Activated CD8-positive, alpha-beta memory T cell treated with anti-CD3 and anti-CD28 coated beads for 4 hours (primary cell): ENCODE data around the gene NEB.

Experiments
- DNase-seq, 2 donors: peaks; one replicate each; pipeline ENCODE4 v3.0.0-alpha.2; 2020; ENCODE audit warnings: low read depth in 2 of 2

Gene NEB

GRCh38 chr2:151483546-151483945 is 250.7 kb downstream of the NEB start:
- DNase-seq: no peak

- no peak for DNase-seq
Observed at GRCh38 chr2:151482171-151482725, 252.0 kb downstream of the NEB start.

DNA sequence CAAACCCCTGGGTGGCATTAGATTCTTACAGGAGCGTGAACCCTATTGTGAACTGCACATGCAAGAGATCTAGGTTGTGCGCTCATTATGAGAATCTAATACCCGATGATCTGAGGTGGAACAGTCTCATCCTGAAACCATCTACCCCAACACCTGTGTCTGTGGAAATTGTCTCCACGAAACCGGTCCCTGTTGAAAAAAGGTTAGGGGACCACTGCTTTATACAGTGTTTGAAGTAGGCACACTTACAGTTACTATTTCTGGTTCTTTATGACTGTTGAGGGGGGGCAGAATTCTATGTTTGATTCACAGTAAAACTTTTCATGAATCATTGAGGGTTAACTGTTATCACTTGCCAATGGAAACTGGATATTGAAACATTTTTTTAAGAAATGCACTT is 252.5 kb downstream of the NEB start:
- DNase-seq: no peak

- DNase-seq: no peak
Observed at GRCh38 chr2:151478011-151478410, 256.3 kb downstream of the NEB start.

DNA sequence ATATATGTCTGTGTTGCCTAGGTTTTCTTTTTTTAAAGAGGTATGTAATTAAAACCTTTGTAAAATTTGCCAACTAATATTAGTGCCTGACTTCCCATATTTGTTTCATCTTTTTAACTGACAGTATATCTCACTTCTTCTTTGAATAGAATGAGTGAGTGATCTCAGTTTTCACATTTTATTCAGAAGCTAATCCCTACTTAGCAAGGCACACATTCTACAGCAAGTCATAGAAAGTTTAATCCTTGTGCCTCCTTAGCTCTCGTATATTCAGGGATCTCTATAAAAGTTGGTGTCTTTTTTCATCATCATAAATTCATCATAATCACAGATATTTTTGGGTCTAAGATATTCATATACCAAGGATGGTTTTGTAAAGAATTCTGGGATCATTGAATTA is 258.0 kb downstream of the NEB start:
- DNase-seq: no peak

GRCh38 chr2:151475071-151475470 is 259.2 kb downstream of the NEB start:
- DNase-seq: no peak

DNA sequence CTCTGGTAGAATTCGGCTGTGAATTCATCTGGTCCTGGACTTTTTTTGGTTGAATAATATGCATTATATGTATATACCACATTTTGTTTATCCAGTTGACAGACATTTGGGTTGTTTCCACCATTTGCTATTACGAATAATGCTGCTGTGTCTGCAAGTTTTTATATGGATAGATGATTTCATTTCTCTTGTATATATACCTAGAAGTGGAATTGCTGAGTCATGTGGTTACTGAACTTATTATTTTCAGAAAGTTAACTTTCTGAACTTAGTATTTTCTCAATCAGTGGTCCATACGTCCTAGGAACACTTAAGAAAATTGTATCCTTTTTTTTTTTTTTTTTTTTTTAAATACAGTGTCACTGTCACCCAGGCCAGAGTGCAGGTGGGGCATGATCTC is 261.3 kb downstream of the NEB start:
- no peak for DNase-seq

DNA sequence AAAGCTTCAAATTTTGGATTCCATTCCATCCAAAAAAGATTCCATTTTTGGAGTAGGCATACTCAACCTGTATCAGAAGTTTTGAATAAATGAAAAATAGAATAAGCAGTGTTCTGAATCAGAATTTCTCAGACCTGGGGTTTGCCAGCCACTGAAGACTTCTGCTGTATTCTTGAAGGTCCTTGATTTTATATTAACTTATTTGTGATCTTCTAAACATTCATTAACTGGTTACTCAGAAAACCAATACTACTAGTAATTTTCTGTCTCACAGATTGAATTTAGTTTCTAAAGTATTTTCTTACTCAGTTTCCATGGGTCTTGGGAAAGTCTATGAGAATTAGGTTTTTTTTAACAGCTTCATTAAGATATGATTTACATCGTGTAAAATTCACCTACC is 263.7 kb downstream of the NEB start:
- no peak for DNase-seq

- DNase-seq: no peak
Observed at GRCh38 chr2:151465771-151466170, 268.5 kb downstream of the NEB start.

- no peak for DNase-seq
Observed at GRCh38 chr2:151459358-151459757, 274.9 kb downstream of the NEB start.

DNA sequence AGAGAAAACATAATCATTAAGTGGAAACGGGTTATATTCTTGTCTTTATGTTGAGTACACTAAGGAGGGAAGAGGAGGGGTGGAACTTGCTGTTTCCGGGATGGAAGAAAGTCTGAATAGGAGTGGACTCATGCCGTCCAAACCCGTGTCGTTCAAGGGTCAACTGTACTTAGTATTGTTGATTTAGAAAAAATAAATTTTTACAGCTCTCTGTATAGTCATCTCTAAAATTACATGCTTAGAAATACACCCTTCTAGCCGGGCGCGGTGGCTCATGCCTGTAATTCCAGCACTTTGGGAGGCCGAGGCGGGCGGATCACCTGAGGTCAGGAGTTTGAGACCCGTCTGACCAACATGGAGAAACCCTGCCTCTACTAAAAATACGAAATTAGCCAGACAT is 295.1 kb downstream of the NEB start:
- no peak for DNase-seq

DNA sequence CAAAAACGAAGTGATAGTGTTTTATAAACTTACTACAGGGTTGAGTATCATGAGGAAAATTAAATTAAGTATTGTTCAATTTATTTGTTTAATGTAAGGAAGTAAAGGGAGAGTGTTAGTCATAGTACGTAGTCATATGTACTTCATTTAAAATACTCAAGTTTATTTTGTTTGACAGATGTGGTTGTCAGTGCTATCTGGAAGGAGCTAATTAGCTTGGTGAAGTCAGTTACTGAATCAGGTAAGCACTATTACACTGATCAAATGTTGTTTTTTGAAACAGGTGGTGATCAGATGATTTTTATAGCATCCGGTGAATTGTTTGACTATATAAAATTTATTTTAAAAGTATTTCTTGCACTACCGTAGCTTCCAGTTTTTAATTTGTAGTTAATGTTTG is 295.8 kb downstream of the NEB start:
- DNase-seq: no peak

- no peak for DNase-seq
Observed at GRCh38 chr2:151437630-151438029, 296.6 kb downstream of the NEB start.
